SK-N-SH (cell line): ENCODE measurements around the gene ZNF888. TPM values are rescaled to one million over a fixed set of nuclear protein-coding genes. Genes with fewer than 3 reads are reported as not detected.

Experiments
- CTCF ChIA-PET: fragments of 300-600, 350-600 bp; formaldehyde crosslinking; extraction: SDS; loops from one replicate; lab custom pipeline; 2021; lab: Yijun Ruan, JAX
- POLR2A ChIA-PET: fragments of 350-600 bp; sonication (Branson Sonifier 250); formaldehyde crosslinking; extraction: SDS; loops from one replicate; lab custom pipeline; 2020; ENCODE audit warnings: antibody characterized with exemption, inconsistent platforms; lab: Yijun Ruan, JAX
- DNase-seq: peaks from one replicate; pipeline ENCODE4 v3.0.0; 2012
- H2AFZ ChIP-seq: fragments of 200-600 bp; sonication (generic); 2 replicates; pipeline ENCODE4 v1.8.1; 2016; ENCODE audit warnings: antibody characterized with exemption, mild to moderate bottlenecking, low read depth
- H3F3A ChIP-seq: fragments of 200-600 bp; sonication (generic); replicated peaks from 2 replicates; pipeline ENCODE3; 2016; ENCODE audit warnings: antibody characterized with exemption, mild to moderate bottlenecking; ENCODE audit not compliant: insufficient read depth
- H3K27ac ChIP-seq, 2 experiments: fragments of 200-500 bp in 1 of 2; fragments of 200-600 bp in 1 of 2; sonication (Bioruptor generic) in 1 of 2; sonication (generic), shearing (Covaris generic) in 1 of 2; 2 replicates each; pipeline versions ENCODE4 v1.5.1 to v1.6.1; 2014 to 2016; ENCODE audit warnings: low read depth in 2 of 2, inconsistent platforms in 1 of 2, low read length in 1 of 2, mild to moderate bottlenecking in 1 of 2, mixed read lengths in 1 of 2
- H3K27me3 ChIP-seq: fragments of 200-600 bp; sonication (generic), shearing (Covaris generic); 2 replicates; pipeline ENCODE4 v1.6.1; 2016; ENCODE audit warnings: mixed run types; ENCODE audit not compliant: insufficient read depth
- H3K36me3 ChIP-seq, 2 experiments: fragments of 200-500 bp in 1 of 2; fragments of 200-600 bp in 1 of 2; sonication (Bioruptor generic) in 1 of 2; sonication (generic) in 1 of 2; replicated peaks in 1 of 2; 2 replicates each; pipeline versions ENCODE3 to v1.5.1; 2014 to 2016; ENCODE audit warnings: low read length in 1 of 2, mild to moderate bottlenecking in 1 of 2; ENCODE audit not compliant: insufficient read depth in 2 of 2, control insufficient read depth in 1 of 2
- H3K4me1 ChIP-seq, 2 experiments: fragments of 200-500 bp in 1 of 2; fragments of 200-600 bp in 1 of 2; sonication (Bioruptor generic) in 1 of 2; sonication (generic), shearing (Covaris generic) in 1 of 2; 2 replicates each; pipeline versions ENCODE4 v1.5.1 to v1.6.1; 2014 to 2016; ENCODE audit warnings: low read depth in 1 of 2, low read length in 1 of 2, mixed run types in 1 of 2; ENCODE audit not compliant: insufficient read depth in 2 of 2, control insufficient read depth in 1 of 2
- H3K4me2 ChIP-seq: fragments of 200-600 bp; sonication (generic), shearing (Covaris generic); 2 replicates; pipeline ENCODE4 v1.6.1; 2017; ENCODE audit warnings: mixed run types
- H3K4me3 ChIP-seq, 2 experiments: fragments of 200-500 bp in 1 of 2; fragments of 200-600 bp in 1 of 2; sonication (Bioruptor generic) in 1 of 2; sonication (generic), shearing (Covaris generic) in 1 of 2; 2 replicates each; pipeline versions ENCODE4 v1.5.1 to v1.8.1; 2014 to 2016; ENCODE audit warnings: low read depth in 2 of 2, inconsistent platforms in 1 of 2, low read length in 1 of 2, mild to moderate bottlenecking in 1 of 2, mixed read lengths in 1 of 2, moderate library complexity in 1 of 2
- H3K79me2 ChIP-seq: fragments of 200-600 bp; sonication (generic); 2 replicates; pipeline ENCODE4 v1.8.1; 2017; ENCODE audit warnings: mild to moderate bottlenecking; ENCODE audit not compliant: insufficient read depth
- H3K9ac ChIP-seq: fragments of 200-600 bp; sonication (generic); 2 replicates; pipeline ENCODE4 v1.6.1; 2017; ENCODE audit warnings: mixed run types
- H3K9me2 ChIP-seq: fragments of 200-600 bp; sonication (generic); 2 replicates; pipeline ENCODE4 v1.6.1; 2017; ENCODE audit warnings: mixed run types
- H3K9me3 ChIP-seq: fragments of 200-600 bp; sonication (generic); 2 replicates; pipeline ENCODE4 v1.6.1; 2017; ENCODE audit warnings: mixed run types, mild to moderate bottlenecking, moderate library complexity
- H4K20me1 ChIP-seq: fragments of 200-600 bp; sonication (generic); 2 replicates; pipeline ENCODE4 v1.6.1; 2017; ENCODE audit warnings: mild to moderate bottlenecking, mixed run types; ENCODE audit not compliant: insufficient read depth
- CHD2 ChIP-seq: fragments of 150-350 bp; IDR thresholded peaks from 2 replicates; pipeline ENCODE4 v1.6.1; 2018; ENCODE audit warnings: low read length; ENCODE audit not compliant: partially characterized antibody
- ELF1 ChIP-seq: IDR thresholded peaks from 2 replicates; pipeline ENCODE4 v1.4.0; 2012
- EP300 ChIP-seq, 2 experiments: IDR thresholded peaks; 2 replicates each; pipeline versions ENCODE4 v1.4.0 to v1.6.1; 2012; ENCODE audit warnings: borderline replicate concordance in 1 of 2, low read depth in 1 of 2, low read length in 1 of 2
- FOSL2 ChIP-seq: IDR thresholded peaks from 2 replicates; pipeline ENCODE4 v1.4.0; 2012; ENCODE audit warnings: low read depth, mild to moderate bottlenecking, moderate library complexity, borderline replicate concordance
- FOXM1 ChIP-seq: IDR thresholded peaks from 2 replicates; pipeline ENCODE4 v1.4.0; 2012; ENCODE audit warnings: low read depth, mild to moderate bottlenecking
- GATA2 ChIP-seq: sonication (generic); formaldehyde crosslinking; IDR thresholded peaks from 2 replicates; pipeline ENCODE4 v1.5.0; 2020; ENCODE audit warnings: mild to moderate bottlenecking, missing genetic modification reagents
- NFIC ChIP-seq: IDR thresholded peaks from 2 replicates; pipeline ENCODE4 v1.4.0; 2012; ENCODE audit warnings: borderline replicate concordance
- RCOR1 ChIP-seq: fragments of 150-350 bp; IDR thresholded peaks from 2 replicates; pipeline ENCODE4 v1.6.1; 2017; ENCODE audit warnings: antibody characterized with exemption, low read length
- RFX5 ChIP-seq: IDR thresholded peaks from 2 replicates; pipeline ENCODE4 v1.6.1; 2012; ENCODE audit warnings: mild to moderate bottlenecking, improper control_type of control experiment, low read length
- RXRA ChIP-seq: IDR thresholded peaks from 2 replicates; pipeline ENCODE4 v1.4.0; 2012; ENCODE audit warnings: low read depth, mild to moderate bottlenecking, borderline replicate concordance
- SIN3A ChIP-seq: IDR thresholded peaks from 2 replicates; pipeline ENCODE4 v1.6.1; 2012; ENCODE audit warnings: low read depth, mild to moderate bottlenecking, low read length, moderate library complexity, borderline replicate concordance
- TEAD4 ChIP-seq: IDR thresholded peaks from 2 replicates; pipeline ENCODE4 v1.4.0; 2012; ENCODE audit warnings: mild to moderate bottlenecking, borderline replicate concordance; ENCODE audit not compliant: insufficient read depth
- WGBS: methylation state at CpG from one replicate; pipeline ENCODE4 v1.1.6; 2017; ENCODE audit warnings: low lambda C conversion rate; 5-methylcytosine and 5-hydroxymethylcytosine counted together
- polyA plus RNA-seq, 3 experiments: library from polyadenylated mRNA; depleted of rRNA; stranded (reverse); fragments of >200 nt; gene quantifications; 2 replicates each; pipeline ENCODE4 v1.2.3, GENCODE V29; 2012
- TF ChIP-seq, protein P1 (sequence below): IDR thresholded peaks from 2 replicates; pipeline ENCODE4 v1.4.0; 2012; ENCODE audit warnings: low read depth, borderline replicate concordance
- TF ChIP-seq, protein P2 (sequence below): fragments of 150-350 bp; IDR thresholded peaks from 2 replicates; pipeline ENCODE4 v1.6.1; 2016; ENCODE audit warnings: mild to moderate bottlenecking, low read depth, low read length
- TF ChIP-seq, protein P3 (sequence below): IDR thresholded peaks from 2 replicates; pipeline ENCODE4 v1.6.1; 2012; ENCODE audit warnings: mild to moderate bottlenecking, low read depth, low read length, moderate library complexity
- TF ChIP-seq, protein P4 (sequence below): IDR thresholded peaks from 2 replicates; pipeline ENCODE4; 2012

The ZNF888 gene
- polyA plus RNA-seq, 1 of the 3 experiments (the other 2 are of a cell fraction), result 0.46 TPM

DNA sequence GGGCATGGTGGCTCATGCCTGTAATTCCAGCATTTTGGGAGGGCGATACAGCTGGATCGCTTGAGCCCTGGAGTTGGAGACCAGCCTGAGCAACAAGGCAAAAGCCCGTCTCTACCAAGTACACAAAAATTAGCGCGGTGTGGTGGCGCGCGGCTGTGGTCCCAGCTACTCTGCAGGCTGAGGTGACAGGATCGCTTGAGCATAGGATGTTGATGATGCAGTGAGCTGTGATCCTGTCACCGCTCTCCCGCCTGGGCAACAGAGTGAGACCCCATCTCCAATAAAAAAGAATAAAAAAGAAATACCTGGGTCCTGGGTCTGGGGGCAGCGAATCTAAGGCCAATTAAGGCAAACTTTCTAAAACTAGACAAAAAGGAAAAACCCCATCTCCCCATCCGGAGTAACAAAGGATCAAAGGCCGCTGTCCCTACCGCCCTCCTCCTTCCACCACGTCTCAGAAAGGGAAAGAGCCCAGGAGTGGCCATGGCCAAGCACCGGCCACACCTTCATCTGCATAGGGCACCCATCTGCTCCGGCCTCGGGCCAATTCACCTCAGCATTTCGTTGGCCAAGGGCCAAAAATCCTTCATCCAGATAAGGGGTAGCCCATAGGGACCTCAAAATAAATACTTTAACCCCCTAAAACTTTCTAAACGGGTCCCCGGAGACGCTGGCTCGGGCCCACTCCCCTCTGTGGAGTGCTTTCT is 26.6 kb downstream of the ZNF888 start:
- Histone ChIP-seq H3K9me3 (no peaks in the 10 kb centered on the region), H3F3A (peaks cover 3% of the 10 kb centered on the region), H3K79me2 (peaks cover 36% of the 10 kb centered on the region), H4K20me1 (no peaks in the 10 kb centered on the region), H3K4me2 (peak overlapping the region; percentile 88), H3K9me2 (no peaks in the 10 kb centered on the region), H2AFZ (peak overlapping the region; percentile 95), H3K27me3 (no peaks in the 10 kb centered on the region), H3K36me3 (peaks cover 0 to 20% of the 10 kb centered on the region in 2 experiments)
- DNase-seq, result peak; percentile 56
- ChIA-PET POLR2A (no interaction called here), CTCF (no interaction called here)
- TF ChIP-seq SIN3A (no peak), RFX5 (no peak), EP300 (IDR thresholded peaks at IDR 0.05; ENCODE audit: borderline replicate concordance in 1 of 2, low read depth in 1 of 2, low read length in 1 of 2) (no peak), RXRA (no peak), NFIC (peak; percentile 24; the same call in 1 of the 2 replicates), TEAD4 (no peak), ELF1 (no peak)
- TF ChIP-seq, all 33 proteins: peak for 1
- WGBS, result 53% methylated on average over 24 of the region's 24 CpGs
- peak overlapping the region; percentile 87 to 89 for H3K27ac ChIP-seq
- peak overlapping the region; percentile 81 for H3K9ac ChIP-seq
- no peaks in the 10 kb centered on the region; a peak in 1 of 4 replicates for H3K4me1 ChIP-seq
- H3K4me3 ChIP-seq, result peak overlapping the region; percentile 79 to 98

DNA sequence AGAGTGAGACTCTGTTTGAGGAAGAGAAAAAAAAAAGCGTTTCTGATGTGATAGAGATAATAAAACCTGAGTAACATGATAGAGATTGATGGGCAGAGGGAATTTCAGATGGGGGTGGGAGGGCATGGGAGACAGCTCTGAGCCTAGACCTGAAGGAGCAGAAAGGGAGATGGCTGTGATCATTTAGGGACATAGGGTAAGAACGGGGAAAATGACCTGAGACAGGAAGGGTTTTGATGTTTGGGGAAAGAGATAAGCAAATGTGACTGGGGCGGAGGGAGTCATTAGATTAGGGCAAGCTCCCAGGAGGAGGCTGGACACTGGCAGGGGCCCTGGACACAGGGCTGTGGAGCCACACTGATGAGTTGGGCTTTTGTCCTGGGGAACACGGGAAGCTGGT is 31.9 kb downstream of the ZNF888 start:
- POLR2A ChIA-PET, result no interaction called here

More for the DNA sequence above, 31.9 kb downstream of the ZNF888 start:
- Histone ChIP-seq H2AFZ (no peak overlapping the region), H3K4me2 (no peak overlapping the region), H3K36me3 (peaks cover 12 to 54% of the 10 kb centered on the region in 2 experiments), H3K79me2 (peaks cover 32% of the 10 kb centered on the region), H3K9ac (no peak overlapping the region), H3K4me1 (no peaks in the 10 kb centered on the region; a peak in 1 of 4 replicates), H3K27ac (no peak overlapping the region), H4K20me1 (no peaks in the 10 kb centered on the region), H3F3A (no peaks in the 10 kb centered on the region), H3K27me3 (no peaks in the 10 kb centered on the region), H3K9me2 (no peaks in the 10 kb centered on the region), H3K9me3 (no peaks in the 10 kb centered on the region), H3K4me3 (no peak overlapping the region)
- DNase-seq, result no peak
- CTCF ChIA-PET, result no interaction called here
- 53% methylated on average over 4 of the region's 4 CpGs for WGBS
- TF ChIP-seq, protein P1, sequence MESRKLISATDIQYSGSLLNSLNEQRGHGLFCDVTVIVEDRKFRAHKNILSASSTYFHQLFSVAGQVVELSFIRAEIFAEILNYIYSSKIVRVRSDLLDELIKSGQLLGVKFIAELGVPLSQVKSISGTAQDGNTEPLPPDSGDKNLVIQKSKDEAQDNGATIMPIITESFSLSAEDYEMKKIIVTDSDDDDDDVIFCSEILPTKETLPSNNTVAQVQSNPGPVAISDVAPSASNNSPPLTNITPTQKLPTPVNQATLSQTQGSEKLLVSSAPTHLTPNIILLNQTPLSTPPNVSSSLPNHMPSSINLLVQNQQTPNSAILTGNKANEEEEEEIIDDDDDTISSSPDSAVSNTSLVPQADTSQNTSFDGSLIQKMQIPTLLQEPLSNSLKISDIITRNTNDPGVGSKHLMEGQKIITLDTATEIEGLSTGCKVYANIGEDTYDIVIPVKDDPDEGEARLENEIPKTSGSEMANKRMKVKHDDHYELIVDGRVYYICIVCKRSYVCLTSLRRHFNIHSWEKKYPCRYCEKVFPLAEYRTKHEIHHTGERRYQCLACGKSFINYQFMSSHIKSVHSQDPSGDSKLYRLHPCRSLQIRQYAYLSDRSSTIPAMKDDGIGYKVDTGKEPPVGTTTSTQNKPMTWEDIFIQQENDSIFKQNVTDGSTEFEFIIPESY, result no peak
- TF ChIP-seq FOXM1 (no peak), FOSL2 (no peak), GATA2 (no peak), SIN3A (no peak), TEAD4 (no peak), RFX5 (no peak), CHD2 (no peak), RCOR1 (no peak)
- TF ChIP-seq, protein P2, sequence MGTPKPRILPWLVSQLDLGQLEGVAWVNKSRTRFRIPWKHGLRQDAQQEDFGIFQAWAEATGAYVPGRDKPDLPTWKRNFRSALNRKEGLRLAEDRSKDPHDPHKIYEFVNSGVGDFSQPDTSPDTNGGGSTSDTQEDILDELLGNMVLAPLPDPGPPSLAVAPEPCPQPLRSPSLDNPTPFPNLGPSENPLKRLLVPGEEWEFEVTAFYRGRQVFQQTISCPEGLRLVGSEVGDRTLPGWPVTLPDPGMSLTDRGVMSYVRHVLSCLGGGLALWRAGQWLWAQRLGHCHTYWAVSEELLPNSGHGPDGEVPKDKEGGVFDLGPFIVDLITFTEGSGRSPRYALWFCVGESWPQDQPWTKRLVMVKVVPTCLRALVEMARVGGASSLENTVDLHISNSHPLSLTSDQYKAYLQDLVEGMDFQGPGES, result no peak
- TF ChIP-seq, protein P3, sequence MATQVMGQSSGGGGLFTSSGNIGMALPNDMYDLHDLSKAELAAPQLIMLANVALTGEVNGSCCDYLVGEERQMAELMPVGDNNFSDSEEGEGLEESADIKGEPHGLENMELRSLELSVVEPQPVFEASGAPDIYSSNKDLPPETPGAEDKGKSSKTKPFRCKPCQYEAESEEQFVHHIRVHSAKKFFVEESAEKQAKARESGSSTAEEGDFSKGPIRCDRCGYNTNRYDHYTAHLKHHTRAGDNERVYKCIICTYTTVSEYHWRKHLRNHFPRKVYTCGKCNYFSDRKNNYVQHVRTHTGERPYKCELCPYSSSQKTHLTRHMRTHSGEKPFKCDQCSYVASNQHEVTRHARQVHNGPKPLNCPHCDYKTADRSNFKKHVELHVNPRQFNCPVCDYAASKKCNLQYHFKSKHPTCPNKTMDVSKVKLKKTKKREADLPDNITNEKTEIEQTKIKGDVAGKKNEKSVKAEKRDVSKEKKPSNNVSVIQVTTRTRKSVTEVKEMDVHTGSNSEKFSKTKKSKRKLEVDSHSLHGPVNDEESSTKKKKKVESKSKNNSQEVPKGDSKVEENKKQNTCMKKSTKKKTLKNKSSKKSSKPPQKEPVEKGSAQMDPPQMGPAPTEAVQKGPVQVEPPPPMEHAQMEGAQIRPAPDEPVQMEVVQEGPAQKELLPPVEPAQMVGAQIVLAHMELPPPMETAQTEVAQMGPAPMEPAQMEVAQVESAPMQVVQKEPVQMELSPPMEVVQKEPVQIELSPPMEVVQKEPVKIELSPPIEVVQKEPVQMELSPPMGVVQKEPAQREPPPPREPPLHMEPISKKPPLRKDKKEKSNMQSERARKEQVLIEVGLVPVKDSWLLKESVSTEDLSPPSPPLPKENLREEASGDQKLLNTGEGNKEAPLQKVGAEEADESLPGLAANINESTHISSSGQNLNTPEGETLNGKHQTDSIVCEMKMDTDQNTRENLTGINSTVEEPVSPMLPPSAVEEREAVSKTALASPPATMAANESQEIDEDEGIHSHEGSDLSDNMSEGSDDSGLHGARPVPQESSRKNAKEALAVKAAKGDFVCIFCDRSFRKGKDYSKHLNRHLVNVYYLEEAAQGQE, result no peak
- TF ChIP-seq, protein P4, sequence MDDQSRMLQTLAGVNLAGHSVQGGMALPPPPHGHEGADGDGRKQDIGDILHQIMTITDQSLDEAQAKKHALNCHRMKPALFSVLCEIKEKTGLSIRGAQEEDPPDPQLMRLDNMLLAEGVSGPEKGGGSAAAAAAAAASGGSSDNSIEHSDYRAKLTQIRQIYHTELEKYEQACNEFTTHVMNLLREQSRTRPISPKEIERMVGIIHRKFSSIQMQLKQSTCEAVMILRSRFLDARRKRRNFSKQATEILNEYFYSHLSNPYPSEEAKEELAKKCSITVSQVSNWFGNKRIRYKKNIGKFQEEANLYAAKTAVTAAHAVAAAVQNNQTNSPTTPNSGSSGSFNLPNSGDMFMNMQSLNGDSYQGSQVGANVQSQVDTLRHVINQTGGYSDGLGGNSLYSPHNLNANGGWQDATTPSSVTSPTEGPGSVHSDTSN, result no peak
